Measurements from ENCODE around the gene SCARF2.
A peak's percentile ranks its signal among the peaks of the same experiment; 100 is the strongest.
"Not testable (repeated sequence)": the region's sequence is repeated elsewhere in the genome, so short reads cannot be mapped to it uniquely, and the experiment has no call there.

Gene SCARF2

GRCh38 chr22:20418211-20418788 lies 19.3 kb downstream of the SCARF2 start:
- H3K4me3 Mint-ChIP-seq = peak overlapping the region; percentile 52
- DNase-seq (ENCODE audit: low spot score in 2 of 2) (peak; percentile 64 to 81), ATAC-seq (peak; percentile 82)
- no peak overlapping the region for H3K27ac Mint-ChIP-seq
- no peaks in the 10 kb centered on the region for H3K9me3 Mint-ChIP-seq
- no peaks in the 10 kb centered on the region for H3K4me1 Mint-ChIP-seq
- peaks cover under 1% of the 10 kb centered on the region for H3K36me3 Mint-ChIP-seq

DNA sequence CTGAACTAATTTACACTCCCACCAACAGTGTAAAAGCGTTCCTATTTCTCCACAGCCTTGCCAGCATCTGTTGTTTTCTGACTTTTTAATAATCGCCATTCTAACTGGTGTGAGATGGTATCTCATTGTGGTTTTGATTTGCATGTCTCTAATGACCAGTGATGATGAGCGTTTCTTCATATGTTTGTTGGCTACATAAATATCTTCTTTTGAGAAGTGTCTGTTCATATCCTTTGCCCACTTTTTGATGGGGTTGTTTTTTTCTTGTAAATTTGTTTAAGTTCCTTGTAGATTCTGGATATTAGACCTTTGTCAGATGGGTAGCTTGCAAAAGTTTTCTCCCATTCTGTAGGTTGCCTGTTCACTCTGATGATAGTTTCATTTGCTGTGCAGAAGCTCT lies 21.9 kb downstream of the SCARF2 start:
- H3K9me3 Mint-ChIP-seq; H3K27ac Mint-ChIP-seq; ATAC-seq; H3K4me1 Mint-ChIP-seq; H3K4me3 Mint-ChIP-seq; DNase-seq (ENCODE audit: low spot score in 2 of 2); H3K36me3 Mint-ChIP-seq: not testable (repeated sequence)

GRCh38 chr22:20415241-20415640 lies 22.4 kb downstream of the SCARF2 start:
- not testable (repeated sequence) for H3K36me3 Mint-ChIP-seq; ATAC-seq; H3K4me1 Mint-ChIP-seq; H3K9me3 Mint-ChIP-seq; DNase-seq (ENCODE audit: low spot score in 2 of 2); H3K27ac Mint-ChIP-seq; H3K4me3 Mint-ChIP-seq

GRCh38 chr22:20414450-20414849 lies 23.2 kb downstream of the SCARF2 start:
- Mint-ChIP-seq H3K9me3 (no peaks in the 10 kb centered on the region), H3K4me3 (no peak overlapping the region), H3K27ac (no peak overlapping the region), H3K36me3 (no peaks in the 10 kb centered on the region), H3K4me1 (no peaks in the 10 kb centered on the region)
- ATAC-seq (no peak), DNase-seq (ENCODE audit: low spot score in 2 of 2) (no peak)

DNA sequence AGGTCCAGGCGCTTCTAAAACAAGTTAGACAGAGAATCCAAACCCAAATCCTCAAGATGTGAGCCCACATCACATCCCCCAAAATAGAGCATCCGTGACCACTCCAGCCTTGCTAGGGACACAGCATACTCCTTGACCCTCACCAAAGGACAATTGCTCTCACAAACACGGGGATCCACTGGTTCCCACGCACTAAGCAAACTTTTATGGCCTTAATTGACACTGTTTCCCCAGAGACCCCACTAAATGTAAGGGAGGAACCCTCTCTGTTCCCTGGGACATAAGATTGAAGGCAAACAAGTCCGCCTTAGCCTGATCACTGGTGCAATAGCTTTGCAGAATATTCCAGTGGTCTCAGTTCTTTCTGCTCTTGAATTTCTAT lies 23.6 kb downstream of the SCARF2 start:
- Mint-ChIP-seq H3K4me1 (no peaks in the 10 kb centered on the region), H3K4me3 (no peak overlapping the region), H3K36me3 (no peaks in the 10 kb centered on the region), H3K27ac (no peak overlapping the region), H3K9me3 (no peaks in the 10 kb centered on the region)
- ATAC-seq = no peak
- DNase-seq (ENCODE audit: low spot score in 2 of 2) = no peak

GRCh38 chr22:20413217-20414058 lies 24.2 kb downstream of the SCARF2 start:
- Mint-ChIP-seq H3K27ac (peak overlapping the region; percentile 17), H3K4me3 (no peak overlapping the region), H3K36me3 (no peaks in the 10 kb centered on the region), H3K9me3 (no peaks in the 10 kb centered on the region), H3K4me1 (no peaks in the 10 kb centered on the region)
- no peak for DNase-seq (ENCODE audit: low spot score in 2 of 2)
- ATAC-seq = no peak

- ATAC-seq (no peak), DNase-seq (ENCODE audit: low spot score in 2 of 2) (no peak)
- H3K4me1 Mint-ChIP-seq = no peaks in the 10 kb centered on the region
- no peaks in the 10 kb centered on the region for H3K36me3 Mint-ChIP-seq
- H3K27ac Mint-ChIP-seq = peak overlapping the region; percentile 17
- H3K4me3 Mint-ChIP-seq = no peak overlapping the region
- no peaks in the 10 kb centered on the region for H3K9me3 Mint-ChIP-seq
These were observed 25.0 kb downstream of the SCARF2 start for GRCh38 chr22:20412474-20413216.

- peaks cover 17% of the 10 kb centered on the region for H3K36me3 Mint-ChIP-seq
- H3K4me1 Mint-ChIP-seq; H3K27ac Mint-ChIP-seq; DNase-seq (ENCODE audit: low spot score in 2 of 2); H3K9me3 Mint-ChIP-seq; H3K4me3 Mint-ChIP-seq; ATAC-seq: not testable (repeated sequence)
These were observed 28.2 kb downstream of the SCARF2 start for GRCh38 chr22:20409385-20409784.

DNA sequence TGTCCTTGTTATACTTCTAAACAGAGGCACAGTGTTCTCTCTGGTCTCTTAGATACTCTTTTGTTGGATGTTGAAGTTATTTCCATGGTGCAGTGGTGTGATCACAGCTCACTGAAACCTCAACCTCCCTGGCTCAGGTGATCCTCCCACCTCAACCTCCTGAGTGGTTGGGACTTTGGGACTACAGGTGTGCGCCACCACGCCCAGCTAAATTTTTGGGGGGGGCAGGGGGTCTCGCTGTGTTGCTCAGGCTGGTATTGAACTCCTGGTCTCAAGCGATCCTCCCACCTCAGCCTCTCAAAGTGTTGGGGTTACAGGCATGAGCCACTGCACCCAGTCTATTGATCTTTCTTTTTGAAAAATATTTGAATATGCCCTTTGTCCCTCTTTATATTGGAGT lies 28.7 kb downstream of the SCARF2 start:
- Mint-ChIP-seq H3K9me3 (no peaks in the 10 kb centered on the region), H3K27ac (no peak overlapping the region), H3K4me1 (peaks cover 2% of the 10 kb centered on the region), H3K4me3 (no peak overlapping the region), H3K36me3 (peaks cover 17% of the 10 kb centered on the region)
- DNase-seq (ENCODE audit: low spot score in 2 of 2) (no peak), ATAC-seq (no peak)

DNA sequence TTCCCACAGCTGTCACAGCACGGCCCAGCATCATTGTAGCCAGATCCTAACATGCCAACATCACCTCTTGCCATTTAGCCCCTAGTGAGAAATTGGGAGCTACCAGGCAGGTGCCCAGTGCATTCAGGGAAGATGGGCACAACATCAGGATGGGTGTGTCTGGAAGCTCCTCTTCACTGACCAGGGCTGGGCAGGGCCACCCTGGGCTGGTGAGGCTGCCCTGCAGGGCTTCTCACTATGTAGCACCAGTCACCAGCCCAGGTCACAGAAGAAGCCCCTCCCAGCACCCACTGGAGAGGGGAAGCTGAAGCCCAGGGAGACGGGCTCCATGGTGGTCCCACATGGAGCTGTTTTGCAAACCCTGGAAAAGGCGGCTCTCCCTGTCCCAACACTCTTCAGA lies 29.8 kb downstream of the SCARF2 start:
- no peak for ATAC-seq
- no peaks in the 10 kb centered on the region for H3K9me3 Mint-ChIP-seq

DNA sequence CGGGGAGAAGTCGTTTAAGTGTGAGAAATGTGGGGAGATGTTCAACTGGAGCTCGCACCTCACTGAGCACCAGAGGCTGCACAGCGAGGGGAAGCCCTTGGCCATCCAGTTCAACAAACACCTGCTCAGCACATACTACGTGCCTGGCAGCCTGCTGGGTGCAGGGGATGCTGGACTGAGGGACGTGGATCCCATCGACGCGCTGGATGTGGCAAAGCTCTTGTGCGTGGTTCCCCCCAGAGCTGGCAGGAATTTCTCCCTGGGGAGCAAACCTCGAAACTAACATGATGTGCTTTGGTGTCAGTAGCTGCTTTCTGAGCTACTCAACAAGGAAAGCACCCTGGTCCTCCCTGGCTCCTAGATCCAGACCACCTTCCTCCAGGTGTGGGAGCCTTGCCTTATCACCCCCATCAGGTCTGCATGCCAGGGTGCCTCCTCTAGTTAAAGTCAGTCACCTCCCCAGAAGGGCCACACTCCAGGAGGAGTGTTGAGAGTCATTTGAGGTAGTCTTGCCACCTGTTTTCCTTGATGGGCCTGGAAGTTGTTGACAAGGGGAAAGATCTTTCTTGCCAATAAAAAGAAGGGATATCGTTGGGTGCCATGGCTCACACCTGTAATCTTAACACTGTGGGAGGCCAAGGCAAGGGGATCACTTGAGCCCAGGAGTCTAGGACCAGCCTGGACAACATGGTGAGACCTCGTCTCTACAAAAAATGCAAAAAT lies 30.8 kb downstream of the SCARF2 start:
- no peaks in the 10 kb centered on the region for H3K9me3 Mint-ChIP-seq
- H3K4me1 Mint-ChIP-seq = peaks cover 14% of the 10 kb centered on the region
- no peak overlapping the region for H3K4me3 Mint-ChIP-seq
- no peak for DNase-seq (ENCODE audit: low spot score in 2 of 2)
- no peak overlapping the region for H3K27ac Mint-ChIP-seq
- no peak for ATAC-seq
- H3K36me3 Mint-ChIP-seq = peaks cover 17% of the 10 kb centered on the region

More for the DNA sequence above, 29.8 kb downstream of the SCARF2 start:
- Mint-ChIP-seq H3K27ac (no peak overlapping the region), H3K36me3 (peaks cover 17% of the 10 kb centered on the region), H3K4me1 (peaks cover 13% of the 10 kb centered on the region), H3K4me3 (no peak overlapping the region)
- DNase-seq (ENCODE audit: low spot score in 2 of 2) = no peak

DNA sequence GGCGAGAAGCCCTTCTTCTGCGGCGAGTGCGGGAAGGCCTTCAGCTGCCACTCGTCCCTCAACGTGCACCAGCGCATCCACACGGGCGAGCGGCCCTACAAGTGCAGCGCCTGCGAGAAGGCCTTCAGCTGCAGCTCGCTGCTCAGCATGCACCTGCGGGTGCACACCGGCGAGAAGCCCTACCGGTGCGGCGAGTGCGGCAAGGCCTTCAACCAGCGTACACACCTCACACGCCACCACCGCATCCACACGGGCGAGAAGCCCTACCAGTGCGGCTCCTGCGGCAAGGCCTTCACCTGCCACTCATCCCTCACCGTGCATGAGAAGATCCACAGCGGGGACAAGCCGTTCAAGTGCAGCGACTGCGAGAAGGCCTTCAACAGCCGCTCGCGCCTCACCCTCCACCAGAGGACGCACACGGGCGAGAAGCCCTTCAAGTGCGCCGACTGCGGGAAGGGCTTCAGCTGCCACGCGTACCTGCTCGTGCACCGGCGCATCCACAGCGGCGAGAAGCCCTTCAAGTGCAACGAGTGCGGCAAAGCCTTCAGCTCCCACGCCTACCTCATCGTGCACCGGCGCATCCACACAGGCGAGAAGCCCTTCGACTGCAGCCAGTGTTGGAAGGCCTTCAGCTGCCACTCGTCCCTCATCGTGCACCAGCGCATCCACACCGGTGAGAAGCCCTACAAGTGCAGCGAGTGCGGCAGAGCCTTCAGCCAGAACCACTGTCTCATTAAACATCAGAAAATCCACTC lies 31.5 kb downstream of the SCARF2 start:
- ATAC-seq (no peak), DNase-seq (ENCODE audit: low spot score in 2 of 2) (no peak)
- Mint-ChIP-seq H3K9me3 (no peaks in the 10 kb centered on the region), H3K36me3 (peaks cover 17% of the 10 kb centered on the region), H3K4me3 (no peak overlapping the region), H3K4me1 (peaks cover 14% of the 10 kb centered on the region), H3K27ac (no peak overlapping the region)

DNA sequence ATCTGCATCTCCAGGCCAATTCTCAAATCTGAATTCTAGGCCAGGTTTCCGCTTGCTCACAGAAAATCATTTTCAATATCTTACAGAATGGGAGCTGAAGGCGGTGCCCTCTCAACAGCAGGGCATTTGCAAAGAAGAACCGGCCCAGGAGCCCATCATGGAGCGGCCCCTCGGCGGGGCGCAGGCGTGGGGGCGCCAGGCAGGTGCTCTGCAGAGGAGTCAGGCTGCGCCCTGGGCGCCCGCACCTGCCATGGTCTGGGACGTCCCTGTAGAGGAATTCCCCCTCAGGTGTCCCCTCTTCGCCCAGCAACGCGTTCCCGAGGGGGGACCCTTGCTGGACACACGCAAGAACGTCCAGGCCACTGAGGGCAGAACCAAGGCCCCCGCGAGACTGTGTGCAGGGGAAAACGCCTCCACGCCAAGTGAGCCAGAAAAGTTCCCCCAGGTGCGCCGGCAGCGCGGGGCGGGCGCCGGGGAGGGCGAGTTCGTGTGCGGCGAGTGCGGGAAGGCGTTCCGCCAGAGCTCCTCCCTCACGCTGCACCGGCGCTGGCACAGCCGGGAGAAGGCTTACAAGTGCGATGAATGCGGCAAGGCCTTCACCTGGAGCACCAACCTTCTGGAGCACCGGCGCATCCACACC lies 32.2 kb downstream of the SCARF2 start:
- H3K9me3 Mint-ChIP-seq = no peaks in the 10 kb centered on the region
- no peak overlapping the region for H3K27ac Mint-ChIP-seq
- no peak overlapping the region for H3K4me3 Mint-ChIP-seq
- DNase-seq (ENCODE audit: low spot score in 2 of 2) = no peak
- peaks cover 14% of the 10 kb centered on the region for H3K4me1 Mint-ChIP-seq
- peaks cover 17% of the 10 kb centered on the region for H3K36me3 Mint-ChIP-seq
- ATAC-seq = no peak

- DNase-seq (ENCODE audit: low spot score in 2 of 2) (no peak), ATAC-seq (no peak)
- Mint-ChIP-seq H3K9me3 (no peaks in the 10 kb centered on the region), H3K27ac (no peak overlapping the region), H3K4me3 (no peak overlapping the region), H3K36me3 (peaks cover 17% of the 10 kb centered on the region), H3K4me1 (peaks cover 14% of the 10 kb centered on the region)
These were observed 32.7 kb downstream of the SCARF2 start for GRCh38 chr22:20404881-20405280.

Data from stimulated activated effector memory CD8-positive, alpha-beta T cell treated with anti-CD3 and anti-CD28 coated beads, Interleukin-12 subunit alpha, Interleukin-12 subunit beta, amount 100 ng/mL, for 72 hours (primary cell).